HUDEP-2 (cell line): ENCODE measurements around the gene PLEKHA1.
A peak's percentile ranks its signal among the peaks of the same experiment; 100 is the strongest.

ENCODE experiments used
- DNase-seq, 76 experiments: peaks; one replicate each; lab custom pipeline; 2025; ENCODE audit not compliant: unreplicated experiment in 76 of 76; lab: John Stamatoyannopoulos, UW

PLEKHA1 gene

GRCh38 chr10:122374237-122374858 lies at the start of gene PLEKHA1:
Gene PLEKHA1, plus strand, starts transcription at chr10:122374708. Its CDS starts 18,493 bp downstream, at chr10:122393201.
- DNase-seq, result peak in 74 of 76 experiments; percentile 9 to 89 (median 69)

GRCh38 chr10:122325235-122325634 lies 49.3 kb upstream of the PLEKHA1 start:
- no peak for DNase-seq

DNA sequence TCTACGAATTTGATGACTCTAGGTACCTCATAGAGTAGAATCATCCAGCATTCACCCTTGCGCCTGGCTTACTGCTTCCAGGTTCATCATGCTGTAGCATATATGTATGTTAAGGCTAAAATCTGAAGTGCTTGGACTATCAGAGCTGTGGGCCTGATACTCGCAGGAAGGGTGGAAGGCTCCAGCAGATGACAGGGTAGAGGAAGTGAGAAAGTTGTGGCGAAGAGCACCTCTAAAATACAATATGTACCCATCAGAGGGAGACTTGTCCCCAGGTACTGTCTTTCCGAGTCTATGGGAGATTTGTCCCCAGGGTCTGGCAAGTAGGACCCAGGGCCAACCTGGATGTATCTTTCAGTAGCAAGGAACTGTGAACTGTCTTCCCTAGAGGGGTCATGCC lies 48.1 kb upstream of the PLEKHA1 start:
- DNase-seq, result no peak

GRCh38 chr10:122326806-122327205 lies 47.7 kb upstream of the PLEKHA1 start:
- no peak for DNase-seq

GRCh38 chr10:122327237-122328206 lies 47.0 kb upstream of the PLEKHA1 start:
- no peak for DNase-seq

DNA sequence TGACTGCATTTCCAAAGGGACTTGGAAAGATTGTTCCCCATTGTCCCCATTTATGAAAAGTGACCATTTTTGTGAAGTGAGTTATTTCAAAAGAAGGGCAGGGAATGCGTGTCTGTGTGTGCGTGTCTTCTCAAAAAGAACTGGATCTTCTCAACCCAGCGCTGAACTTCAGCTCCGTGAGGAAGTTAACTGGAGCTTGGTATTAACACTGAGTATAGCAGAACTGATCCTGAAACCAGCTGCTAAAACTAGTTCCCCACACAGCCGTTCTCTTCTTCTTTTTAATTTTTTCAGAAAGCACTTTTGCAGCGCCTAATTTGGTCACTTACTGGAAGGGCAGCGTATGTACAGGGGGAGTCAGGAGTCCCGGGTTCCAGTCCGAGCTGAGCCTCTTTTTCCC lies 45.8 kb upstream of the PLEKHA1 start:
- DNase-seq, result no peak

- DNase-seq, result no peak
These were observed 45.1 kb upstream of the PLEKHA1 start for GRCh38 chr10:122329416-122329815.

- no peak for DNase-seq
These were observed 43.4 kb upstream of the PLEKHA1 start for GRCh38 chr10:122331100-122331499.

- DNase-seq, result no peak
These were observed 42.7 kb upstream of the PLEKHA1 start for GRCh38 chr10:122331615-122332446.

DNA sequence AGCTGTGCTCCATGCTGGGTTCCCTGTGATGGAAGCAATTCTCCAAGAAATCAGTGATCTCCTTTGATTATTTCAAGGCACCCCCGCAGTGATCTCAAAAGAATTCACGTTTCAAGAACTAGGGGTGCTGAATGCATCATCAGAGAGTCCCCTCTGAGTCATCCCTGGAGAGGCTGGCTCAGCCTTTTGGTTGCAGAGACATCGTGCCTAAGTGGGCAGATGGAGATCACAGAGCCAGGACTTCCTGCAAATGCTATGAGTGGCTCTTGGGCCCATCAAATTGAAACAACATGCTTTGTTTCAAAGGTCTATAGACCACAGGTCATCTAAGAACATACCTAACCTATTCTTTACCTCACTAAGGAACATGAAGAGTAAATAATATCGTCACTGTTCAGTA lies 41.5 kb upstream of the PLEKHA1 start:
- no peak for DNase-seq

DNA sequence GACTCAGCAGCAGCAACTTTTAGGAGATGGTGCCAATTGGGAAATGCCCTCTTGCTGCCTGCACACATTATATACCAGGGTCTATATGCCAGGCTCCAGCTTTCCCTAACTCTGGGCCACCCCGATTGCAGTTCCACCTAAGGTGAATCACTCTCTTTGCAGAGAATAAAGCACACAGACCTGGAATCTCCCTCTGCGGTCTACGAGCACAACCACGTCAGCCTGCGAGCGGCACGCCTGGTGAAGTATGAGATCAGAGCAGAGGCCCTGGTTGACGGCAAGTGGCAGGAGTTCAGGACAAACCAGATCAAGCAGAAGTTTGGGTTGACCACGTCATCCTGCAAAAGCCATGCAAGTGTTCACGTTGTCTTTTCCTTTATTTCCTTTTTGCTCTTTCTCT lies 38.2 kb upstream of the PLEKHA1 start:
- DNase-seq, result no peak

- no peak for DNase-seq
These were observed 37.5 kb upstream of the PLEKHA1 start for GRCh38 chr10:122336961-122337360.

DNA sequence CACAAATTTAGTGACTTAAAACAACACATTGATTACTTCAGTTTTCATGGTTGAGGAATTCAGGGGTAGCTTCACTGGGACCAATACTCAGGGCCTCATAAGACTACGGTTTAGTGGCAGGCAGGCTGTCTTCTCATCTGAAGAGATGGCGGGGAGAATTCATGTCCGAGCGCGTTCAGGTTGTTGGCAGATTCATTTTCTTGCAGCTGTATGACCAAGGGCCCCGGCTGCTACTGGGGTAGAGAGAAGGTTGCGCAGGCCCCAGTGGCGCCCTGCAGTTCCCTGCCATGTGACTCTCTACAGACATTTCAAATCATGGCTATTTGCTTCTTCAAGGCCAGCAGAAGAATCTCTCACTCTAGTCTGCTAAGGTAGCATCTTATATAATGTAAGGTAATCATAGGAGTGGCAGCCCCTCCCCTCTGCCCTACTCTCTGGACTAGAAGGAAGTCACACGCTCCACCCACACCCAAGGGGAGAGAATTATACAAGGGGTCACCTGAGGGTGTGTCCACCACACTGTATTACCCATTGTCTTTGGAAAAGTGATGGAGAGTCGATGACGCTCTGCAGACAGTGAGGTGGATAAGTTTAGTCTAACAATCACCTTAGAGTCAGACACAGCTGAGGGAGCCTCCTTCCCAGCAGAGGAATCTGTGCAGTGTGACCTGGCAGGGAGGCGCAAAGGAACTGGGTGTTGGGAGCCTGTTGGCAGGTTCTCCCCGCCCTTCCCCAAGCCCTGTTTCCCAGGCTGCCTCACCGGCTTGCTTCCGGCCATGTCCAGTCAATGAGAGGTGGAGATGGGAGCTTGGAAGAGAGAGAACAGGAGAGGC lies 35.7 kb upstream of the PLEKHA1 start:
- DNase-seq, result no peak

DNA sequence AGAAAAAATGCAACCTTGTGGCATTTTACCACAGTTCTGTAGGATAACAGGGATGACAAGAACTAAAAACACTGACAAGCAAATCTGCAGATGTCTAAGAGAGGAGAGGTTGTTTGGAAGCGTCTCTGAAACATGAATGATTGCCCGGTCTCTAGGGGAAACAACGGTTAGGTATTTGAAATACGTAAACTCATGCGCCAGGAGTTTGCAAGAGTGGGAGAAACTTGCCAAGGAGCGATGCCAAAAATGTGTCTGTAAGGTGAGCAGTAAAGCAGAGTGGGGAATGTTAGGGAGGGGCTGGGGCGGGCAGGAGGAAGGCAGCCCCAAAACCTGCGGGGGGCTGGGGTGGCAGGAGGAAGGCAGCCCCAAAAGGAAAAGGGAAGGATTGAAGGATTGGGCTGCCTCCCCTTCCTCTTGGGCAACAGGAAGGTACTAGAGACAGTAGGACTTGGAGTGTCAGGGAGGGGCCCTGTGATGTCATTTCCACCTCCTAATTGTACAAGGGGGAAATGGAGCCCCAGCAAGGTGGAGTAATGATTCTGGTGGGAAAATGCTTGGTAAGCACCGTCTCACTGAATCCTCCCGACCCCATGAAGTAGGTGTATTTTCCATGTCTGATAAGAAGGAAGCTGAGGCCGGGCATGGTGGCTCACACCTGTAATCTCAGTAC lies 33.2 kb upstream of the PLEKHA1 start:
- no peak for DNase-seq

- DNase-seq, result peak in 23 of 76 experiments; percentile 0 to 52 (median 15)
These were observed 32.0 kb upstream of the PLEKHA1 start for GRCh38 chr10:122342293-122343134.

DNA sequence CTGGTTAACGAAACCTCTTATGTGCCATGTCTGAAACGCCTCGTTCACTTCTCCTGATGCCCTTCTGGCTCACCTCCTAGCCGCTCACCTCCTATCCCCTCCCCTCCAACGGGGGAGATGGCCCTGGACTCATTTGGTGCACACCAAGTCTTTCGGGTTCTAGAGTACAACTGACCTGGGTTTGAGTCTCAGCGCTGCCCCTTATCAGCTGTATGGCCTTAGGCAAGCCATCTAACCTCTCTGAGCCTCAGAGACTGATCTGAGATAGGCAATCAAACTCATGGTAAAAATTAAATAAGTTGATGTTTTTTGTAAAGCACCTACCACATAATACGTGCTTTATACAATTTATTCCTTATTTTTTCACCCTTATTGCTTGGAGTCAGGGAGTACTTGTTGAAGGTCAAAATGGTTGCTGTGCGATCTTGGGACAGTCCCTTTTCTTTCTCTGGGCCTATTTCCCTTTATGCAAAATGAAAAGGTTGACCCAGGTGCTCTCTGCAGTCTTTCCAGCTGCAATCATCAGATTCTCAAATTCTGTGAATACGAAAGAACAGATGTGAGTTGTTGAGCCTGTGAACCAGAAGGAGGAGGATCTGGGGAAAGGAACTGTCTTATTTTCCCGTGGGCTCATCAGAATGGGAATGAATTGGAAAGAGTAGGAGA lies 31.2 kb upstream of the PLEKHA1 start:
- no peak for DNase-seq

GRCh38 chr10:122343936-122344335 lies 30.6 kb upstream of the PLEKHA1 start:
- no peak for DNase-seq

DNA sequence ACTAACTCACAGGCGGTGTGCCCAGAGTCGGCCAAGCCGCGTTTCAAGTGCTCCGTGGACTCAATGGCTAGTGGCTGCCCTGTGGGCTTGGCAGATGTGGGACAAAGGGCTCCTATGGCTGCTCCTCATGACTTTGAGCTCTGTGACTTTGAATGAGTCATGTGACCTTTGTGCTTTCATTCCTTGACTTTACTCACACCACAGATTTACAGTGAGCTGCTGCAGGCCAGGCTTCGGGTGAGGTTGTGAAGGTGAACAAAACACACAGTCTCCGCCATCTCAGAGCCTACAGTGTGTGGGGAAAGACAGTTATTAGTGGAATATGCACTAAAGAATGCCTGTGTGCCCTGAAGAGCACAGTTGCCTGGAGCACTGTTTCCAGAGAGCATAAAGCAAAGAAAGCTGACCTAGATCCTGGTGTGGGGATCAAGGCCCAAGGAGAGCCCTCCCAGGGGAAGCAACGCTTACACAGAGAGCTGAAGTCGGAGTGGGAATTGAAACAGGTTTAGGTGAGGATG lies 29.7 kb upstream of the PLEKHA1 start:
- no peak for DNase-seq
